Breast epithelium (tissue), 3 donors: Measurements from ENCODE around the gene RAB8A.

Experiments used
- CTCF ChIP-seq, 3 donors: fragments of 450-650 bp; IDR thresholded peaks; one replicate each; pipeline ENCODE4 v1.5.1; 2016 to 2017; ENCODE audit warnings: antibody characterized with exemption in 3 of 3, mild to moderate bottlenecking in 3 of 3, moderate library complexity in 3 of 3
- POLR2AphosphoS5 ChIP-seq, 3 donors: sonication (generic); formaldehyde crosslinking; IDR thresholded peaks; one replicate each; pipeline ENCODE4 v1.6.1; 2017; ENCODE audit warnings: antibody characterized with exemption in 3 of 3

DNA sequence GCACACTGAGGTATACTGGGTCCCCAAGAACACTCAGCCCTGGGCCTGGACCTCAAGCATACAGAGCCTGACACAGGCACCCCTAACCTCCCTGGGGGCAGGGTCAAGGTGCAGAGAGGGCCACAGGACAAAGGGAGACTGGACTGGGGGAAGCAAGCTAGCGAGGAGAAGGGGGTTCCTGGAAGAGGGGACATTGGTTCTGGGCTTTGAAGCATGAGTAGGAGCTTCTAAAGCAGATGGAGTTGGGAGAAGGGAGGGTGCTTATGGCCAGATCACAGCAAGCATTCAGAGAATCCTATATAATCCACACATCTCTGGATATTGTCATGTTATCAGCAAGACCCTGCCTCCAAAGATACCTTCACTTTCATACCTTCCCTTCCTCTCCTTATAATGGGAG lies 58.4 kb downstream of the RAB8A start:
- TF ChIP-seq POLR2AphosphoS5 (IDR thresholded peaks at IDR 0.05) (no peak), CTCF (IDR thresholded peaks at IDR 0.05) (no peak)
